ENCODE data around the gene MIEF2. TPM values are rescaled to one million over a fixed set of nuclear protein-coding genes. Genes with fewer than 3 reads are reported as not detected.
"Not testable (repeated sequence)": the region's sequence is repeated elsewhere in the genome, so short reads cannot be mapped to it uniquely, and the experiment has no call there.

MIEF2 gene
- total RNA-seq, 2 experiments from 2014 or later = 5.5 to 6.2 TPM

- CTCF ChIA-PET = no interaction called here
- no peak overlapping the region for H3K27ac Mint-ChIP-seq
These were observed 31.5 kb downstream of the MIEF2 start for GRCh38 chr17:18291718-18292540.

GRCh38 chr17:18298061-18298460 is 37.6 kb downstream of the MIEF2 start:
- CTCF ChIA-PET; POLR2A ChIA-PET; H3K27me3 Mint-ChIP-seq; H3K4me3 Mint-ChIP-seq; ATAC-seq; intact Hi-C loops (cut with micrococcal nuclease); H3K4me1 Mint-ChIP-seq (ENCODE audit: low read depth); H3K9me3 Mint-ChIP-seq; DNase-seq; H3K27ac Mint-ChIP-seq: not testable (repeated sequence)
- peaks cover 41% of the 10 kb centered on the region for H3K36me3 Mint-ChIP-seq (ENCODE audit: low read depth)

More at GRCh38 chr17:18291718-18292540, 31.5 kb downstream of the MIEF2 start:
- Mint-ChIP-seq H3K9me3 (no peaks in the 10 kb centered on the region), H3K36me3 (ENCODE audit: low read depth) (peaks cover 53% of the 10 kb centered on the region), H3K27me3 (no peaks in the 10 kb centered on the region), H3K4me3 (no peak overlapping the region), H3K4me1 (ENCODE audit: low read depth) (no peaks in the 10 kb centered on the region)
- TF ChIP-seq CTCF (IDR thresholded peaks at IDR 0.05) = no peak
- DNase-seq = no peak
- no peak for ATAC-seq
- intact Hi-C loops (cut with micrococcal nuclease) = no loop called here
- POLR2A ChIA-PET = interaction anchor here (1.2 to 1.8 kb wide), 3 partner anchors 10 to 73 kb away, joined by 3 to 5 read pairs (median 4); no protein-coding TSS in a partner anchor

- CTCF ChIA-PET = interaction anchor here (1.2 kb wide), 1 partner anchor 16 kb away, joined by 3 read pairs; no protein-coding TSS in a partner anchor
- Mint-ChIP-seq H3K27me3 (no peaks in the 10 kb centered on the region), H3K27ac (no peak overlapping the region), H3K4me3 (no peak overlapping the region), H3K4me1 (ENCODE audit: low read depth) (no peaks in the 10 kb centered on the region), H3K9me3 (no peaks in the 10 kb centered on the region), H3K36me3 (ENCODE audit: low read depth) (peaks cover 43% of the 10 kb centered on the region)
- intact Hi-C loops (cut with micrococcal nuclease) = no loop called here
- POLR2A ChIA-PET = interaction anchor here (1.0 to 1.1 kb wide), 3 partner anchors 8 to 25 kb away, joined by 3 to 4 read pairs (median 3); partner anchors contain the start of gene TOP3A
- no peak for TF ChIP-seq CTCF (IDR thresholded peaks at IDR 0.05)
- DNase-seq (no peak), ATAC-seq (no peak)
These were observed 40.4 kb downstream of the MIEF2 start for GRCh38 chr17:18300725-18301480.

- ATAC-seq; CTCF ChIA-PET; H3K4me3 Mint-ChIP-seq; H3K27me3 Mint-ChIP-seq; H3K27ac Mint-ChIP-seq; intact Hi-C loops (cut with micrococcal nuclease); H3K4me1 Mint-ChIP-seq (ENCODE audit: low read depth); DNase-seq; H3K9me3 Mint-ChIP-seq: not testable (repeated sequence)
- POLR2A ChIA-PET = interaction anchor here (0.9 kb wide), 1 partner anchor 9 kb away, joined by 4 read pairs; no protein-coding TSS in a partner anchor
- peaks cover 46% of the 10 kb centered on the region for H3K36me3 Mint-ChIP-seq (ENCODE audit: low read depth)
These were observed 42.7 kb downstream of the MIEF2 start for GRCh38 chr17:18303206-18303605.

GRCh38 chr17:18309202-18309601 is 48.7 kb downstream of the MIEF2 start:
- H3K9me3 Mint-ChIP-seq = no peaks in the 10 kb centered on the region
- no peak overlapping the region for H3K27ac Mint-ChIP-seq
- H3K36me3 Mint-ChIP-seq (ENCODE audit: low read depth) = peaks cover 58% of the 10 kb centered on the region
- peaks cover 29% of the 10 kb centered on the region for H3K4me1 Mint-ChIP-seq (ENCODE audit: low read depth)
- TF ChIP-seq CTCF (IDR thresholded peaks at IDR 0.05) = no peak
- ATAC-seq (no peak), DNase-seq (no peak)
- H3K4me3 Mint-ChIP-seq = no peak overlapping the region
- POLR2A ChIA-PET = no interaction called here
- H3K27me3 Mint-ChIP-seq = no peaks in the 10 kb centered on the region
- intact Hi-C loops (cut with micrococcal nuclease) = no loop called here
- CTCF ChIA-PET = no interaction called here
